ENCODE results near the gene PPP3CA.
"Not testable (repeated sequence)": the region's sequence is repeated elsewhere in the genome, so short reads cannot be mapped to it uniquely, and the experiment has no call there.

PPP3CA gene

GRCh38 chr4:101265816-101266172 is 81.5 kb downstream of the PPP3CA start:
- no peak for DNase-seq
- intact Hi-C loops (cut with DNase I) = loop anchor here (10.0 kb wide), 1 partner anchor 51 kb away; no protein-coding TSS in a partner anchor

GRCh38 chr4:101264993-101265815 is 82.1 kb downstream of the PPP3CA start:
- intact Hi-C loops (cut with DNase I) = loop anchor here (10.0 kb wide), 1 partner anchor 50 kb away; no protein-coding TSS in a partner anchor
- no peak for DNase-seq

GRCh38 chr4:101264512-101264911 is 82.8 kb downstream of the PPP3CA start:
- DNase-seq = no peak
- intact Hi-C loops (cut with DNase I) = loop anchor here (10.0 kb wide), 1 partner anchor 50 kb away; no protein-coding TSS in a partner anchor

- intact Hi-C loops (cut with DNase I) = loop anchor here (10.0 kb wide), 1 partner anchor 48 kb away; no protein-coding TSS in a partner anchor
Observed at GRCh38 chr4:101262683-101263082, 84.6 kb downstream of the PPP3CA start.

GRCh38 chr4:101259876-101260275 is 87.5 kb downstream of the PPP3CA start:
- intact Hi-C loops (cut with DNase I) = loop anchor here (10.0 kb wide), 1 partner anchor 45 kb away; no protein-coding TSS in a partner anchor
- DNase-seq = no peak

More at GRCh38 chr4:101262683-101263082, 84.6 kb downstream of the PPP3CA start:
- DNase-seq = no peak

GRCh38 chr4:101258883-101259282 is 88.4 kb downstream of the PPP3CA start:
- intact Hi-C loops (cut with DNase I) = no loop called here
- DNase-seq = no peak

- intact Hi-C loops (cut with DNase I) = no loop called here
- no peak for DNase-seq
Observed at GRCh38 chr4:101256222-101256621, 91.1 kb downstream of the PPP3CA start.

GRCh38 chr4:101254776-101255175 is 92.5 kb downstream of the PPP3CA start:
- DNase-seq = no peak
- intact Hi-C loops (cut with DNase I) = no loop called here

GRCh38 chr4:101253121-101253520 is 94.2 kb downstream of the PPP3CA start:
- DNase-seq = no peak
- intact Hi-C loops (cut with DNase I) = no loop called here

- no peak for DNase-seq
Observed at GRCh38 chr4:101252721-101253120, 94.6 kb downstream of the PPP3CA start.

GRCh38 chr4:101251261-101251660 is 96.1 kb downstream of the PPP3CA start:
- intact Hi-C loops (cut with DNase I) = no loop called here
- no peak for DNase-seq

More at GRCh38 chr4:101252721-101253120, 94.6 kb downstream of the PPP3CA start:
- intact Hi-C loops (cut with DNase I) = no loop called here

- intact Hi-C loops (cut with DNase I) = no loop called here
- DNase-seq = no peak
Observed at GRCh38 chr4:101244349-101244748, 103.0 kb downstream of the PPP3CA start.

- intact Hi-C loops (cut with DNase I) = no loop called here
- DNase-seq = no peak
Observed at GRCh38 chr4:101242441-101242840, 104.9 kb downstream of the PPP3CA start.

- DNase-seq = no peak
- intact Hi-C loops (cut with DNase I) = no loop called here
Observed at GRCh38 chr4:101240099-101240498, 107.2 kb downstream of the PPP3CA start.

GRCh38 chr4:101239665-101240064 is 107.7 kb downstream of the PPP3CA start:
- intact Hi-C loops (cut with DNase I) = no loop called here
- no peak for DNase-seq

GRCh38 chr4:101238706-101239105 is 108.6 kb downstream of the PPP3CA start:
- DNase-seq = no peak
- intact Hi-C loops (cut with DNase I) = no loop called here

- no peak for DNase-seq
- intact Hi-C loops (cut with DNase I) = no loop called here
Observed at GRCh38 chr4:101237773-101238172, 109.6 kb downstream of the PPP3CA start.

- DNase-seq = no peak
- intact Hi-C loops (cut with DNase I) = no loop called here
Observed at GRCh38 chr4:101236097-101236496, 111.2 kb downstream of the PPP3CA start.

GRCh38 chr4:101234141-101234540 is 113.2 kb downstream of the PPP3CA start:
- DNase-seq; intact Hi-C loops (cut with DNase I): not testable (repeated sequence)

- intact Hi-C loops (cut with DNase I) = no loop called here
Observed at GRCh38 chr4:101232074-101232776, 115.1 kb downstream of the PPP3CA start.

More at GRCh38 chr4:101232074-101232776, 115.1 kb downstream of the PPP3CA start:
- DNase-seq = peak in 25 of 42 donors; percentile 4 to 73 (median 32)

Measured in head of caudate nucleus (tissue), 42 donors.